HG02981 (cell line): ENCODE measurements around the gene NOS1AP.
"Not testable (repeated sequence)": the region's sequence is repeated elsewhere in the genome, so short reads cannot be mapped to it uniquely, and the experiment has no call there.

ENCODE experiments used
- ATAC-seq: cut with Tn5 transposase; IDR thresholded peaks from one replicate; pipeline ENCODE4 v1.9.1; 2021; ENCODE audit warnings: mild to moderate bottlenecking, moderate library complexity; ENCODE audit not compliant: unreplicated experiment

NOS1AP gene

DNA sequence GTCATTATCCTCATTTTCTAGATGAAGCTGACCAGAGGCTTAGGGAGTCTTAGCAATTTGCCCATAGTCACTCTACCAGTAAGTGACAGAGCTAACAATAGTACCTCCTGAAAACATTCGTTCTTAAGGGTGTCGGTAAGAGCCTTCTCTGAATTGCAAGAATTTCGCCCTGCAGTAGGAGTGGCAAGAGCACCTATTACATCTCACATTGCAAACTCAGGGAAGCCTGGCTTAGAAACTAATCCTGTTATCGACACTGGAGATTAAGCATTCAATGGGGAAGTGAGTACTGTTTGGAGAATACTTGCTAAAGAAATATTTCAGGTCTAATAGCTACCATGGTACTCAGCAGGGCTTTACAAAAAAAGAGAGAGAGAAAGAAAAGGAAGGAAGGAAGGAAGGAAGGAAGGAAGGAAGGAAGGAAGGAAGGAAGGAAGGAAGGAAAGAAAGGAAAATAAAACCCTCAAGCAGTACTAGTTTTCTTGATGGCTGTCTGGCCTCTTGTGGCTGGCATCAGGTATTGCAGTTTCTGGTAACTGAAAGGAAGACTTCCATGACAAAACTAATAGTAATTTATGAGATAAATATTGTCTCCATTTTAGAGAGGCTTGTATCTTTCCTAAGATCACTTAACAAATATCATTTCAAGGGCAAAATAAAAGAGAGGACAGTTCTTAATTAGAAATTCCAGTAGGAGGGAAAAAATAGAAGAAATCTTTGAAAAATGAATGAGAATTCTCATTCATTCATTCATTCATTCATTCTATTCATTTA is 322.5 kb downstream of the NOS1AP start:
- ATAC-seq: peak; percentile 54

- ATAC-seq: no peak
Observed at GRCh38 chr1:162396201-162396906, 326.9 kb downstream of the NOS1AP start.

DNA sequence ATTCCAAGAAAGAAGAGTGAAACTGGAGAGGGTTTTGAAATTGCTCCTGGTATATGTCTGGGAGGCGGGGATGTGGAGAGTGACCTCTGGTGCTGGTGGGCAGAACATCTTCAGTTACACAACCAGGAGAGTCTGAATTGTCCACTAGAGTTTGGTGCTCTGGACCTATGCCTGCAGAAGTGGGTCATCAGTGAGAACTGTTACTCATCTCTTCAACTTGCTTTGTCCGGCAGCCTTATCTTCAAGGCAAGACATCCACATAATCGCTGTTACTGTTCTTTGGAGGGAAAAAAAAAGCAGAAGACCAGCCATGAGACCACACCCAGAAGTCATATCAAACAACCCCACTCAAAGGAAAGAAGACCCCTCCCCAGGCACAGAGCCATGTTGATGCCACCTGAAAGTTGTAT is 327.6 kb downstream of the NOS1AP start:
- ATAC-seq: no peak

GRCh38 chr1:162397943-162398560 is 328.6 kb downstream of the NOS1AP start:
- ATAC-seq: no peak

- no peak for ATAC-seq
Observed at GRCh38 chr1:162398999-162399580, 329.6 kb downstream of the NOS1AP start.

DNA sequence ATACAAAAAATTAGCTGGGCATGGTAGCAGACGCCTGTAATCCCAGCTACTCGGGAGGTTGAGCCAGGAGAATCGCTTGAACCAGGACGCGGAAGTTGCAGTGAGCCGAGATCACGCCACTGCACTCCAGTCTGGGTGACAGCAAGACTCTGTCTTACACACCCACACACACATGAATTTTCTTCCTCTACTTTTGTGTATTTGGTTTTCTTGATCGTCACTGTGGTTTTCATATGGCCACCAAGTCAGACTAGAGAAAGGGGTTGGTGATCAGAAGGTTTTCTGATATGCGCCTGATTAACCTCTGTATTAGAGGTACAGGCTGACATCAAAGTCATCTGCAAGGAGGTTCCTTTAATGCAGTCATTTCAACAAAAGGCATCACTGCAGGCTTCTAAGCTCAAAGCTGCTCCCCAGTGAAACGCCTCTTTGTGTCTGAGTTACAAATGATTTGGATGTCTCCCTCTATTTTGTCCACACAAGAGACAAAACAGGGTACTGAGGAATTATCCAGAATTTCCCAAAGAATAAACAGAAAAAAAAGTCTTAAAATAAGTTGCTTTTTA is 331.4 kb downstream of the NOS1AP start:
- ATAC-seq: no peak

- no peak for ATAC-seq
Observed at GRCh38 chr1:162404550-162405160, 335.2 kb downstream of the NOS1AP start.

GRCh38 chr1:162405800-162406199 is 336.3 kb downstream of the NOS1AP start:
- ATAC-seq: no peak

DNA sequence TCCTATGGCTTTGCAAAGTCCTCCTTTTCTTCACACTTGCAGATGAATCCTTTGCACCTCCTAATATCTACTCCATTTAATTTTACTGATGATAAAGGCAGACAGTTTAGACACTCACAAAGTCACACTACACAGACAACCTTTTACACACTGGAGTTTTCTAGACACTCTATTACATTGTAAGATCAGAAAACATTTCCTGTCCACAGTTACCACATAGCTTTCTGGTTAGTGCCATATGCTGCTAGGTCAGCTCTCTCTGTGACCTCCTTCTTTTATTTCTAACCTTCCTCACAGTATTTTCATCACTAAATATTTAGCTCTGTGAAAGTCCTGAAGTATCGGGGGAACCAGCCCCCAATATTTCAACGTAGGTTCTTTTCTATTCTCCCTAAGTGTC is 337.3 kb downstream of the NOS1AP start:
- no peak for ATAC-seq

DNA sequence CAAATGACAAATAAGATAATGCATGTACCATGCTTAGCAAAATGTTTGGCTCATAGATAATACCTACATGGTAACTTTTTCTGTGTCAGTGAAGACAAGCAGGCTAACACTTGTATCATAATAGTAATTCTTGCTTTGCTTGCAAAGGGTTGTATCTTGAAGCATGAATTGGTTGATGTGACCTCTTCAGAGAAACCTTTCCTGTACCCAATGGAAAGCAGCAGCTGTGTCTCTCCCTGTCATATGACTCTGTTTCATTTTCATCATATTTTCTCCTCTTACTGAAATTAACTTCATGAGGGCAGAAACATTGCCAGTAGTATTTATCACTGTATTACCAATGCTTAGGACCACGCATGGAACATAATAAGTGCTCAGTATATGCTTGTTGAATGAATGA is 338.0 kb downstream of the NOS1AP start:
- no peak for ATAC-seq

GRCh38 chr1:162412002-162412401 is 342.5 kb downstream of the NOS1AP start, which contains the start of gene SH2D1B:
Gene SH2D1B, minus strand, starts transcription at chr1:162412136. Its CDS starts 120 bp downstream, at chr1:162412016.
- no peak for ATAC-seq

DNA sequence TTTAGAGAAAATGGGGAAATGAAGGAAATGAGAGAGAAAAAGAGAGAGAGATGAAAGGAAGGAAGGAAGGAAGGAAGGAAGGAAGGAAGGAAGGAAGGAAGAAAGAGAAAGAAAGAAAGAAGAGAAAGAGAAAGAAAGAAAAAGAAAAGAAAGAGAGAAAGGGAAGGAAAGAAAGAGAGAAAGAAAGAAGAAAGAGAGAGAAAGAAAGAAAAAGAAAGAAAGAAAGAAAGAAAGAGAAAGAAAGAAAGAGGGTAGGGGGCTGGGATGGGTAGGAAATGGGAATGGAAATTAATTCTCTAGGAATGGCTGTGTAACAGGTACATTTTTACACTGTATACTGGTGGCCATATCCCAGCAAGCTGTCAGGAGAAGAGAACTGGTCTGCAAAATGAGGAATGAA is 346.7 kb downstream of the NOS1AP start:
- ATAC-seq: no peak

GRCh38 chr1:162416909-162417308 is 347.4 kb downstream of the NOS1AP start:
- no peak for ATAC-seq

- ATAC-seq: no peak
Observed at GRCh38 chr1:162417650-162418049, 348.2 kb downstream of the NOS1AP start.

DNA sequence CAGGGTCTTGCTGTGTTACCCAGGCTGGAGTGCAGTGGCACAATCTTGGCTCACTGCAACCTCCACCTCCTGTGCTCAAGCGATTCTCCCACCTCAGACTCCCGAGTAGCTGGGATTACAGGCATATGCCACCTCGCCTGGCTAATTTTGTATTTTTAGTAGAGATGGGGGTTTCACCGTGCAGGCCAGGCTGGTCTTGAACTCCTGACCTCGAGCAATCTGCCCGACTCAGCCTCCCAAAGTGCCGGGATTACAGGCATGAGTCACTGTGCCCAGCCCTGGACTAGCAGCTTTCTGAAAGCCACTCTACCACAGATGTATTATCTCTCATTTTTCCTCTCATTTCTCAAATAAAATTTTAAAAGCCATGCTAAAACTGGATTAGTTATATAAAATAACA is 349.1 kb downstream of the NOS1AP start:
- not testable (repeated sequence) for ATAC-seq

DNA sequence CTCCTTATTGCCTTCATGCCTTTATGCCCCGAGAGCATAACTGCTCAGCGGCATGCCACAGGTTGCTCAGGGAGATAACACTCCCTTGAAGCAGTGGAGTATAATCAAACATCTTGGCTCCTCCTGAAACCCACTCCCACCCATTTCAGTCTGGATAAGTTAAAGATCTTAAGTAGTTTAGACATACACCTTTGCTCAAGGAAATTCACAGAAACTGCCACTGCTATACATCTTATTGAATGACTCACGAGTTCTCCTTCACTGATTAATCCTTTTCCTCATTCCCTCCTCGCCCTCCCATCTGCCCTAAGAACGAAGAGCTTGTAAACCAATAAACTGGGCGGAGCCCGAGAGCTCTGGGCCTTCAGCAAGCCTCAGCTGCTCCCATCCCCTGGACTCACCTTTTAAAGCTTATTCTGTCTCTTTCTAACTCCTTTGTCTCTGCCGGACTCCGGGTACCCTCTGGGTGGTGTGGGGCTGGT is 350.0 kb downstream of the NOS1AP start:
- ATAC-seq: not testable (repeated sequence)
